BJ (cell line): ENCODE data around the gene FCF1. TPM values are rescaled to one million over a fixed set of nuclear protein-coding genes. Genes with fewer than 3 reads are reported as not detected.

Experiments
- CTCF ChIA-PET: fragments of 350-600 bp; formaldehyde crosslinking; extraction: SDS; loops from one replicate; lab custom pipeline; 2021; ENCODE audit warnings: antibody characterized with exemption, inconsistent platforms; lab: Yijun Ruan, JAX
- POLR2A ChIA-PET: fragments of 300-600 bp; sonication (Branson Sonifier 250); formaldehyde crosslinking; extraction: SDS; loops from one replicate; lab custom pipeline; 2021; ENCODE audit warnings: antibody characterized with exemption; lab: Charles Lee
- DNase-seq: peaks from one replicate; pipeline ENCODE4 v3.0.0-alpha.2; 2011; ENCODE audit warnings: low read depth
- H3K27me3 ChIP-seq: 2 replicates; pipeline ENCODE4 v1.6.0; 2011; ENCODE audit warnings: low read length; ENCODE audit not compliant: control insufficient read depth, insufficient read depth
- H3K36me3 ChIP-seq: 2 replicates; pipeline ENCODE4 v1.5.1; 2011; ENCODE audit warnings: low read length; ENCODE audit not compliant: control insufficient read depth, insufficient read depth
- H3K4me3 ChIP-seq: 2 replicates; pipeline ENCODE4 v1.5.1; 2011; ENCODE audit warnings: low read depth, mild to moderate bottlenecking, control low read depth, low read length
- polyA plus RNA-seq: library from polyadenylated mRNA; depleted of rRNA; stranded (reverse); fragments of >200 nt; gene quantifications from 2 replicates; pipeline ENCODE4 v1.2.3, GENCODE V29; 2011
- TF ChIP-seq, protein P1 (sequence below): IDR thresholded peaks from 2 replicates; pipeline ENCODE4 v1.5.1; 2011; ENCODE audit warnings: low read depth, mild to moderate bottlenecking, control low read depth, inconsistent platforms, low read length, moderate library complexity; ENCODE audit not compliant: insufficient read depth

FCF1 gene
- polyA plus RNA-seq, 1 experiment: 30.6 TPM

DNA sequence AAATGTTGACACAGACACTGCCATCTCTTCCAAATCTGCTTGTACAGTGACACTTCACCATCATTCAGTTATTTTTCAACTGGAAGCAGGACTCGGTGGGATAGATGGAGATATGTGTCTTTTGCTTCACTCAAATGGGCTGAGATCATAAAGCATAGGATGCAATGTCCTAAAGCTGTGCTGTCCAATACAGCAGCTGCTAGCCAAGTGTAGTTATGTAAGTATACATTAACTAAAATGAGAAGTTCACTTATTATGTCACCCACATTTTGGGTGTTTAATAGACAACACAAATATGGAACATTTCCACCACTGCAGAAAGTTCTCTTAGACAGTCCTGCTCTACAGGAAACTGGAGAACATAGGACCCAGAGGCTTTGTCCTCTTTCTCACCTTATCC, 43.7 kb upstream of the FCF1 start:
- H3K27me3 ChIP-seq: no peaks in the 10 kb centered on the region
- H3K4me3 ChIP-seq: no peak overlapping the region
- TF ChIP-seq, protein P1, sequence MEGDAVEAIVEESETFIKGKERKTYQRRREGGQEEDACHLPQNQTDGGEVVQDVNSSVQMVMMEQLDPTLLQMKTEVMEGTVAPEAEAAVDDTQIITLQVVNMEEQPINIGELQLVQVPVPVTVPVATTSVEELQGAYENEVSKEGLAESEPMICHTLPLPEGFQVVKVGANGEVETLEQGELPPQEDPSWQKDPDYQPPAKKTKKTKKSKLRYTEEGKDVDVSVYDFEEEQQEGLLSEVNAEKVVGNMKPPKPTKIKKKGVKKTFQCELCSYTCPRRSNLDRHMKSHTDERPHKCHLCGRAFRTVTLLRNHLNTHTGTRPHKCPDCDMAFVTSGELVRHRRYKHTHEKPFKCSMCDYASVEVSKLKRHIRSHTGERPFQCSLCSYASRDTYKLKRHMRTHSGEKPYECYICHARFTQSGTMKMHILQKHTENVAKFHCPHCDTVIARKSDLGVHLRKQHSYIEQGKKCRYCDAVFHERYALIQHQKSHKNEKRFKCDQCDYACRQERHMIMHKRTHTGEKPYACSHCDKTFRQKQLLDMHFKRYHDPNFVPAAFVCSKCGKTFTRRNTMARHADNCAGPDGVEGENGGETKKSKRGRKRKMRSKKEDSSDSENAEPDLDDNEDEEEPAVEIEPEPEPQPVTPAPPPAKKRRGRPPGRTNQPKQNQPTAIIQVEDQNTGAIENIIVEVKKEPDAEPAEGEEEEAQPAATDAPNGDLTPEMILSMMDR: no peak
- CTCF ChIA-PET: interaction anchor here (0.7 to 1.5 kb wide), 4 partner anchors 9 to 60 kb away, joined by 3 read pairs; no protein-coding TSS in a partner anchor
- peaks cover 5% of the 10 kb centered on the region; the same call in 1 of the 2 replicates for H3K36me3 ChIP-seq
- POLR2A ChIA-PET: no interaction called here
- DNase-seq: no peak

DNA sequence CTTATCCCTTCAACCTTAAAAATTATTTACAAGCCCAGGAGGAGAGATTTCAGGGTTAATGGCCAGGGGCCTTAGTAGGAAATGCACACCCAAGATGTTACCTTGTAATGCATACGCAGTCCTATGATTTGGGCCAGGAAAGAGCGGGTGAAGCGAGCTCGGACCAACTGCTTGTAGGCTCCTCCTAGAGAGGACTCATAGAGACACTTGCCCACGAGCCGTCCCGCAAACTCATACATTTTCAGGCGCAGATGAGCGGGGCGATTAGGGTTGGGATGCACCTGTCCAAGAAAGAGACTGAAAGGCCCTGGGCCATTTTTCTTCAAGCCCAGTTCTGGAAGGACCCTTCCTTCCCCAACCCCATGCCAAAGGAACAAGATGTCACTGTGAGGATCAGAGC, 43.1 kb upstream of the FCF1 start:
- no peaks in the 10 kb centered on the region for H3K27me3 ChIP-seq
- TF ChIP-seq, protein P1: no peak
- ChIA-PET CTCF (interaction anchor here (0.7 to 1.5 kb wide), 4 partner anchors 10 to 61 kb away, joined by 3 read pairs; no protein-coding TSS in a partner anchor), POLR2A (no interaction called here)
- H3K36me3 ChIP-seq: peaks cover 7% of the 10 kb centered on the region; the same call in 1 of the 2 replicates
- no peak overlapping the region for H3K4me3 ChIP-seq
- DNase-seq: no peak

DNA sequence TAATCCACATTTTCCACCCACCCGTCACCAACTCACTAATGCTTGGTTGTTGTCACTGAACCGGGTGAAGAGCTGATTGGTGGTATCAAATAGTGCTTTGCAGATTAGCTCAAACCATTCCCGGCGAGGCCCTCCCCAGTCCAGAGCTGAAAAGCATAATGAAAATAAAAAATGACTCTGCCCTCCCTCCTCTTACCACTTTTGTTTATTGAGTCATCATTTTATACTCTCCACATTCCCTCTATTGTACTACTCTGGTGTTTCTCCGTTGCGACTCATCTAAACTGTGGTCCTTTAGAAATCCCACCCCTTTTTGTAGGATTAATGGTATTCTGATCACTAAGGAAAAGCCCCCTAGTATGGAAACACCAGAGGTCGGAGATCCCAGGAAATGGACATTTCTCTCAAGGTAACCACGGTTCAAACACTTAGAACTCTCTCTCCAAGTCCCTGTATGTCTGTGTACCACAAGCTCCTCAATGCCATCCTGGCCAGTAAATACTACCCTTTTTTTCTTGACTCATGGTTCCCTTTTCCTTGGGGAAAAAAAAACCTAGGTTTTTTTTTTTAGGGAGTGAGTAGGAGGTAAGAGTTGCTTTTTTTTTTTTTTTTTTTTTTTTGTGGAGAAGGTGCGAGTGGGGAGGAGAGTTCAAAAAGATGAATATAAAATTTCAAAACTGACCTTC, 42.1 kb upstream of the FCF1 start:
- POLR2A ChIA-PET: no interaction called here
- no peak for DNase-seq
- Histone ChIP-seq H3K36me3 (peaks cover 7% of the 10 kb centered on the region), H3K27me3 (no peaks in the 10 kb centered on the region), H3K4me3 (no peak overlapping the region)
- CTCF ChIA-PET: interaction anchor here (0.6 to 2.7 kb wide), 5 partner anchors 15 to 61 kb away, joined by 3 to 14 read pairs (median 4); partner anchors contain the start of gene LTBP2
- TF ChIP-seq, protein P1: 0 out of 2 replicates have a peak, but pooled peaks have one; percentile 7

DNA sequence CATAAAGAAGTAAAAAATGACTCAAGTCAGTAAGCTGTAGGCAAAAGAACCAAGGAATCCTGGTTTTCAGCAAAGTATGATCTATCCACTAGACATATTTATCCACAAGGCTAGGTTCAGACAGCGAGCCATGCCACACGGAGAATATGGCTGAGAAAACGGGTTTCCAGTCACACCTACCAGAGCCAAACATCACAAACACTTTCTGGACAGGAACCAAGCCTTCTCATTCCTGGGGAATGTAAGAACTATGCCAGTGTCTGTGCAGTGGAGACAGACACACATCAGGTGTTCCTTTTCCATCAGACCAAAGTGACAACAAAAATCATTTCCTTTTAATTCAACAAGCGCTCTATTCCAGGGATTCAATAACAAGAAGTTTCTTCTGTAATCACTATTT, 41.2 kb upstream of the FCF1 start:
- ChIA-PET CTCF (interaction anchor here (0.6 to 2.7 kb wide), 3 partner anchors 14 to 62 kb away, joined by 3 to 14 read pairs (median 4); partner anchors contain the start of gene LTBP2), POLR2A (no interaction called here)
- Histone ChIP-seq H3K27me3 (no peaks in the 10 kb centered on the region), H3K4me3 (no peak overlapping the region), H3K36me3 (peaks cover 10% of the 10 kb centered on the region)
- TF ChIP-seq, protein P1: no peak
- no peak for DNase-seq

DNA sequence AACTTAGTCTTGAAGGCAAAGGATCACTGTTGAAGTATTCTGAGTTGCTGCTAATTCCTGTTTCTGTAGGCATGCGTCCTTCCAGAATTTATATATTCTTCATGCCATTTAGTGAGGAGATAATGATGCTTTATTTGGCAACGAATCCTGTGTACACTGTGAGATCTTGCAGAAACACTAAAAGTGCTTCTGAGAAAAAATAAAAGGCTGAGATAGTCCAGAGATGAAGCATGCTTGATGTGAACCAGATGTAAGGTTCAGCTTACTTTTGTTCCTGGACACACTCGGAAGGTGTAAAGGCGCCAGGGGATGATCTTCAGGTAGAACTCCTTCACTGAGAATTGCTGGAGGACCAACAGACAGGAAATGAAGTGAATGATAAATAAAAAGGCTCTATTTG, 39.2 kb upstream of the FCF1 start:
- TF ChIP-seq, protein P1: no peak
- ChIA-PET CTCF (no interaction called here), POLR2A (no interaction called here)
- H3K36me3 ChIP-seq: peaks cover 10% of the 10 kb centered on the region
- H3K27me3 ChIP-seq: no peaks in the 10 kb centered on the region
- DNase-seq: no peak
- H3K4me3 ChIP-seq: no peak overlapping the region
